ENCODE data around the gene MYLK. TPM values are rescaled to one million over a fixed set of nuclear protein-coding genes. Genes with fewer than 3 reads are reported as not detected.
A peak's percentile ranks its signal among the peaks of the same experiment; 100 is the strongest.
"Not testable (repeated sequence)": the region's sequence is repeated elsewhere in the genome, so short reads cannot be mapped to it uniquely, and the experiment has no call there.

MYLK gene
- total and polyA plus RNA-seq, 4 donors = 17.0 to 47.7 (median 31.1) TPM

DNA sequence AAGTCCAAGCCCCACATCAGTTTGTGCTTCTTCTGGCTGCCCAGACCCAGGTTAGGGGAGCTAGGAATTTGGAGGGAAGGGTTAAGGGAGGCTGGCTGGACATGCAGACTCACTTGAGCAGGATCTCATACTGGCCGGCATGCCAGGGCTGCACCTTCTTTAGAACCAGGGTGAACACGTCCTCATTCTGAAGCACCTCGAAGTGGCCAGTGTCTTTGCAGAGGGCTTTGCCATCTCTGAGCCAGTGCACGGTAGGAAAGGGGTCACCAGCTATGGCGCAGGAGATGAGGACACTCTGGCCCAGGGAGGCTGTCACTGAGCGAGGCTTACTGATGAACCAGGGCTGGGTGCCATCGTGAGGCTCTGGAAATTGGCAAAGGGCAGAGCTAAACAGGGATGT, 176.5 kb downstream of the MYLK start:
- H3K4me1 ChIP-seq (ENCODE audit: control insufficient read depth, insufficient read depth, low read length); H3K27me3 ChIP-seq (ENCODE audit: control insufficient read depth, insufficient read depth, low read length); H3K27ac ChIP-seq (ENCODE audit: low read depth, low read length); H3K4me3 ChIP-seq (ENCODE audit: low read depth, low read length); H3K36me3 ChIP-seq (ENCODE audit: control insufficient read depth, insufficient read depth, low read length); H3K9me3 ChIP-seq (ENCODE audit: control insufficient read depth, insufficient read depth, low read length); DNase-seq (ENCODE audit: low read depth in 4 of 6, low spot score in 6 of 6): not testable (repeated sequence)
- WGBS (ENCODE audit: insufficient coverage) = 92% methylated on average over 7 of the region's 7 CpGs

GRCh38 chr3:123706871-123707270, 177.3 kb downstream of the MYLK start:
- Histone ChIP-seq H3K4me3 (ENCODE audit: low read depth, low read length) (no peak overlapping the region), H3K27ac (ENCODE audit: low read depth, low read length) (no peak overlapping the region), H3K9me3 (ENCODE audit: control insufficient read depth, insufficient read depth, low read length) (no peaks in the 10 kb centered on the region), H3K36me3 (ENCODE audit: control insufficient read depth, insufficient read depth, low read length) (no peaks in the 10 kb centered on the region), H3K27me3 (ENCODE audit: control insufficient read depth, insufficient read depth, low read length) (no peaks in the 10 kb centered on the region), H3K4me1 (ENCODE audit: control insufficient read depth, insufficient read depth, low read length) (peaks cover 6% of the 10 kb centered on the region)
- no peak for DNase-seq (ENCODE audit: low read depth in 4 of 6, low spot score in 6 of 6)
- 86% methylated on average over 6 of the region's 8 CpGs for WGBS (ENCODE audit: insufficient coverage)

DNA sequence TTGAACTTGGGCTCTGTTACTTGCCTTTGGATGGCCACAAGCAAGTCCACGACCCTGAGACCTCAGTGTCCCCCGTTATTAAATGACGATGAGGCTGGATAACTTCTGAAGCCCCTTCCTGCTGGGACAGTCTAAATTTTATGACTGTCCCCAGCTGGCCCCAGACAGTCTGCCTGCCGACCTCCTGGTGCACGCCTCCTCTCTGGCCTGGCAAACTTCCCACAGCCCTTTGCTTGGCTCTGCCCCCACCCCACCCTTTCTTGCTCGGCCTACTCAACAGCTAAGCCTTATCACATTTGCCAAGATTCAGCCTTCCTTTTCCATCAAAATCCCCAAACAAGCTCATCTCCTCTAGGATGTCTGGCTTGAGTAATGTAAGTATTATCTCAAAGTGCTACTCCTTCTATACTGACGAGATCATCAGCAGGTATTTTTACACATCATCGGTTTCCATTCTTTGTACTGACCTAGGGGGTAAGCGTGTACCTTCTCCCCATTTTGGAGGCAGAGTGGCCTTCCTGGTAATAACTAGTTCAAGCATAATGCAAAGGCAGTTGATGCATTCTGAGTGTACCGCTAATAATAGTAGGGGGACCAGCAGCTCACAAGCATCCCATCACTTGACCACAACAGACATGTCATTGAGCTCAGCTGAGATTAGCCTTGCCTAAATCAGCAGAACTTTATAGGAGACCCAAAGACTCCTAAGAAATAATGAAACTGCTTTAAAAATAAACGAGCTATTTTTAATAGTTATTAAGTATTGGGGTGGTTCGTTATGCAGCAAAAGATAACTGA, 178.4 kb downstream of the MYLK start:
- no peaks in the 10 kb centered on the region for H3K36me3 ChIP-seq (ENCODE audit: control insufficient read depth, insufficient read depth, low read length)
- WGBS (ENCODE audit: insufficient coverage) = 62% methylated on average over 7 of the region's 12 CpGs
- H3K4me1 ChIP-seq (ENCODE audit: control insufficient read depth, insufficient read depth, low read length) = peaks cover 6% of the 10 kb centered on the region
- no peak for DNase-seq (ENCODE audit: low read depth in 4 of 6, low spot score in 6 of 6)
- H3K9me3 ChIP-seq (ENCODE audit: control insufficient read depth, insufficient read depth, low read length) = no peaks in the 10 kb centered on the region
- no peaks in the 10 kb centered on the region for H3K27me3 ChIP-seq (ENCODE audit: control insufficient read depth, insufficient read depth, low read length)
- no peak overlapping the region for H3K27ac ChIP-seq (ENCODE audit: low read depth, low read length)
- H3K4me3 ChIP-seq (ENCODE audit: low read depth, low read length) = no peak overlapping the region

- DNase-seq (ENCODE audit: low read depth in 4 of 6, low spot score in 6 of 6); H3K36me3 ChIP-seq (ENCODE audit: control insufficient read depth, insufficient read depth, low read length); H3K27me3 ChIP-seq (ENCODE audit: control insufficient read depth, insufficient read depth, low read length); H3K9me3 ChIP-seq (ENCODE audit: control insufficient read depth, insufficient read depth, low read length); H3K4me1 ChIP-seq (ENCODE audit: control insufficient read depth, insufficient read depth, low read length); H3K27ac ChIP-seq (ENCODE audit: low read depth, low read length); H3K4me3 ChIP-seq (ENCODE audit: low read depth, low read length): not testable (repeated sequence)
- 67% methylated on average over 3 of the region's 3 CpGs for WGBS (ENCODE audit: insufficient coverage)
Measured at GRCh38 chr3:123703663-123704062, 180.5 kb downstream of the MYLK start.

- whole genome bisulfite sequencing (ENCODE audit: insufficient coverage) = no CpG with 5 or more reads among the region's 2 CpGs
- Histone ChIP-seq H3K36me3 (ENCODE audit: control insufficient read depth, insufficient read depth, low read length) (no peaks in the 10 kb centered on the region), H3K4me3 (ENCODE audit: low read depth, low read length) (no peak overlapping the region), H3K9me3 (ENCODE audit: control insufficient read depth, insufficient read depth, low read length) (no peaks in the 10 kb centered on the region), H3K27ac (ENCODE audit: low read depth, low read length) (no peak overlapping the region), H3K27me3 (ENCODE audit: control insufficient read depth, insufficient read depth, low read length) (no peaks in the 10 kb centered on the region), H3K4me1 (ENCODE audit: control insufficient read depth, insufficient read depth, low read length) (peaks cover 6% of the 10 kb centered on the region)
- DNase-seq (ENCODE audit: low read depth in 4 of 6, low spot score in 6 of 6) = no peak
Measured at GRCh38 chr3:123702720-123703119, 181.4 kb downstream of the MYLK start.

DNA sequence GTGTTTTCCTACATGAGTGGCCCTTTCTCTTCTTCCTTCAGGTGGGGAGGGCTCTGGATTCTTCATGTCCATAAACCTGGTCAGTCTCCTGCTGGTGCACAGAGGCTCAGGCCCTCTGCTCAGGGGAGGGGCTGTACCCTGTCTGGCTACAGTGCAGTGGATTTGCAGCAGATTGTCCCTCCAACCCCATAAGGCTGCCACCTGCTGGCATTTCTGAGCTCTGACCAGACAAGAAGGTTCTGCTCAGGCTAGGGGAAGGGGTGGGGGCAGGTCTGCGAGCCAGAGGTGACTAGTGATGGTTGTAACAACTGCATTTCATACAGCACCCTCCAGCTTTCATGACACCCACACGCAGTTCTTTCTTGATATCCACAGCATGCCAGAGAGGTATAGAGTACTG, 182.1 kb downstream of the MYLK start:
- H3K4me1 ChIP-seq (ENCODE audit: control insufficient read depth, insufficient read depth, low read length); H3K9me3 ChIP-seq (ENCODE audit: control insufficient read depth, insufficient read depth, low read length); H3K27me3 ChIP-seq (ENCODE audit: control insufficient read depth, insufficient read depth, low read length); H3K36me3 ChIP-seq (ENCODE audit: control insufficient read depth, insufficient read depth, low read length); H3K4me3 ChIP-seq (ENCODE audit: low read depth, low read length); H3K27ac ChIP-seq (ENCODE audit: low read depth, low read length): not testable (repeated sequence)
- DNase-seq (ENCODE audit: low read depth in 4 of 6, low spot score in 6 of 6) = peak in 2 of 6 donors; percentile 66 to 82
- WGBS (ENCODE audit: insufficient coverage) = no CpG with 5 or more reads among the region's 2 CpGs

DNA sequence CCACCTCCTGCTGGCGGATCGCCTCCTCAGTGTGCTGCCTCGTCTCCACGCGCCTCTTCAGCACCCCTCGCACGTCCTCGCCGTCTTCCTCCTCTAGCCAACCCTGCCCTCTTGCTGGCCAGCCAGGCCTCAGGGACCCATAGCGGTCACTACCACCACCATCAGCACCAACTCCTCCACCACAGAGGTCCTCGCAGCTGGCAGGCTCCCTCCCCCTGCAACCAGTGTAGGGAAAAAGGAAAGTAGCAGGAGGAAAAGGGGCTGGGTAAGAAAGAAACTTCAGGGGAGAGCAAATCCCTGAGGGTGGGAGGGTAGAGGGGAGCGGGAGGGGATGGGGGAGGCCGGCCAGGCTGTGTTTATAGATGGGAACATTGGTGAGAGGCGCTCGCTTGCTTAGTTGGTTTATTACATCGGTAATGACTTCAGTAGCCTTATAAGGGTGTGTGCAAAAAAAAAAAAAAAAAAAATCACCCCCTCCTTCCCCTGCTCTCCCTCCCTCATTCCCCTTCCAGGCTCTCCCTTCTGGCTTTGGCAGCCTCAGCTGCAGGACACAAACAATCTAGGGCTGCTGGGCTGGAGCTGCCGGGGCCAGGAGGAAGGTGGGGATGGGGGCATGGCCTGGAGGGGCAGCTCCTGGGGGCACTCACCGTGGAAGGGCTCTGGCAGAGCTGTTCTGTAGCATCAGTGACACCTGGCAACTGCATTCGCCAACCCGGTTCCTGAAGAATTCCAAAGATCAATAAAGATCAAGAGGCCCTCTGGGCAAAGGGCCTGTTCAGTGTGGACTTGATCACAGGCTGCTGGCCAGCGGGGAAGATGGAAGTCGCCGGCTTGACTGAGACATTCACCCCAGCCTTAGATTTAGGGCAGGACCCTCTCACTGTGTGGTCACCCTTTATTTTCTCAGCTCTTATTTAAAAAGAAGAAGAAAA, 183.1 kb downstream of the MYLK start:
- H3K36me3 ChIP-seq (ENCODE audit: control insufficient read depth, insufficient read depth, low read length) = no peaks in the 10 kb centered on the region

GRCh38 chr3:123698813-123699212, 185.3 kb downstream of the MYLK start:
- 53% methylated on average over 2 of the region's 5 CpGs for WGBS (ENCODE audit: insufficient coverage)

More for the DNA sequence above, 183.1 kb downstream of the MYLK start:
- H3K4me3 ChIP-seq (ENCODE audit: low read depth, low read length) = no peak overlapping the region
- no peak for DNase-seq (ENCODE audit: low read depth in 4 of 6, low spot score in 6 of 6)
- no peak overlapping the region for H3K27ac ChIP-seq (ENCODE audit: low read depth, low read length)
- no peaks in the 10 kb centered on the region for H3K9me3 ChIP-seq (ENCODE audit: control insufficient read depth, insufficient read depth, low read length)
- H3K4me1 ChIP-seq (ENCODE audit: control insufficient read depth, insufficient read depth, low read length) = peaks cover 10% of the 10 kb centered on the region
- WGBS (ENCODE audit: insufficient coverage) = 62% methylated on average over 15 of the region's 23 CpGs
- no peaks in the 10 kb centered on the region for H3K27me3 ChIP-seq (ENCODE audit: control insufficient read depth, insufficient read depth, low read length)

DNA sequence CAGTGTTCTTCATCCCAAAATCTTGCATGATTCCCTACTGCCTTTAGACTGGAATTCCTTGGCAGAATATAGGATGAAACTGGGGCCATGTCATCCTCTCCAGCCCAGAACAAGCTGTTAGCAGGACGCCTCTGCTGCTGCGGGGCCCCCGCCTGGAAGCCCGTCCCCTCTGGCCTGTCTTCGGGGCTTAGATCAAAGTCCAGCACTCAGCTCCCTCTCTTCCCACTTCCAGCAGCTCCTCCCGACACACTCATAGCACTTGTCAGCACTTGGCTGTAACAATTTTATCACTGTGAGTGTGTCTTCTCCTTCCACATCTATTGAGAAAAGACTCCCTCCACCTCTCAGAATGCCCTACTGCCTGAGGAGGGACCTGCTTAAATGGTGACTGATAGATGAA, 187.3 kb downstream of the MYLK start:
- no peak for DNase-seq (ENCODE audit: low read depth in 4 of 6, low spot score in 6 of 6)
- peaks cover 26% of the 10 kb centered on the region for H3K4me1 ChIP-seq (ENCODE audit: control insufficient read depth, insufficient read depth, low read length)
- 83% methylated on average over 6 of the region's 6 CpGs for WGBS (ENCODE audit: insufficient coverage)
- no peak overlapping the region for H3K4me3 ChIP-seq (ENCODE audit: low read depth, low read length)
- H3K9me3 ChIP-seq (ENCODE audit: control insufficient read depth, insufficient read depth, low read length) = no peaks in the 10 kb centered on the region
- no peaks in the 10 kb centered on the region for H3K27me3 ChIP-seq (ENCODE audit: control insufficient read depth, insufficient read depth, low read length)
- H3K36me3 ChIP-seq (ENCODE audit: control insufficient read depth, insufficient read depth, low read length) = no peaks in the 10 kb centered on the region
- no peak overlapping the region for H3K27ac ChIP-seq (ENCODE audit: low read depth, low read length)

More at GRCh38 chr3:123698813-123699212, 185.3 kb downstream of the MYLK start:
- no peak overlapping the region for H3K4me3 ChIP-seq (ENCODE audit: low read depth, low read length)
- H3K4me1 ChIP-seq (ENCODE audit: control insufficient read depth, insufficient read depth, low read length) = peaks cover 22% of the 10 kb centered on the region
- no peaks in the 10 kb centered on the region for H3K9me3 ChIP-seq (ENCODE audit: control insufficient read depth, insufficient read depth, low read length)
- no peaks in the 10 kb centered on the region for H3K27me3 ChIP-seq (ENCODE audit: control insufficient read depth, insufficient read depth, low read length)
- DNase-seq (ENCODE audit: low read depth in 4 of 6, low spot score in 6 of 6) = no peak
- no peak overlapping the region for H3K27ac ChIP-seq (ENCODE audit: low read depth, low read length)
- H3K36me3 ChIP-seq (ENCODE audit: control insufficient read depth, insufficient read depth, low read length) = no peaks in the 10 kb centered on the region

Measured in spinal cord (tissue), 10 donors.